Stimulated activated CD4-positive, alpha-beta T cell treated with anti-CD3 and anti-CD28 coated beads, TNF-alpha, amount 100 ng/mL, for 4 hours (primary cell): ENCODE data around the gene RCAN1.

Experiments used
- DNase-seq, 3 experiments: peaks; one replicate each; pipeline ENCODE4 v3.0.0-alpha.2; 2020; ENCODE audit warnings: low read depth in 3 of 3

RCAN1 gene

DNA sequence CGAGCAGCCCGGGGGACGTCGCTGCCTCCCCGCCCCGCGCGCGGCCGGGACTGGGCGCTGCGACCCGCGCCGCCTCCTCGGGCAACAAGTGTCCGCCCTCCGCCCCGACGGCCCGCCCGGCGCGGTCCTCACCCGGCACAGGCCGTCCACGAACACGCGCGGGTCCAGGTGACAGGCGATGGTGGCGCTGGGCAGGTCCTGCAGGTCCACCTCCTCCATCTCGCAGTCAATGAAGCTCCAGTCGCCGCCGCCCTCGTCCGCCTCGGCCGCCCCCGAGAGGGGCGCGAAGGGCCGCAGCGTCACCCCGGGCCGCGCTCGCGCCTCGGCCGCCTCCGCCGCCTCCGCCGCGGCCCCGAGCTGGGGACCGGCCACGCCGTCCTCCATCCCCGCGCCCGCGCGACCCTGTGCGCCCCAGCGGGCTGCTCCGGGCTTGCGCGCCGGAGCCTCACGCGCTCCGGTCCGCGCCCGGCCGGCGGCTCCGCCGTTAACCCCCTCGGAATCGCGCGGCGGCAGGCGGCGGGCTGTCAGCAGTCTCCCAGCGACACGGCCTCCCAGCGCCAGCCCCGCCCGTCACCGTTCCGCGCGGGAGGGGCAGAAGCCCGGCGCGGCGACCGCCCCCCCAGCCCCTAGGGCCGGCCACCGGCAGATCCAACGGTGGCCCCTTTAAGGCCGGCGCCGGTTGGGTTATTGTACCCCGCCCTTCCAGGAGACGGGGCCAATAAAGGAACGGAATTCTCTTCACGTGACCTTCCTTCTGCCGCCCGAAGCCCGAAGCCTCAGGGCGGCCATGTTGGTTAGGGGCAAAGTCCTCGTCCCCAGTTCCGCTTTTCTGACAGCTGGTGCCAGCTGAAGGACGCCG lies at the start of gene RCAN1:
TSS of gene RCAN1 (minus strand) at position 486 of the 859 bp plus-strand sequence. CDS start at position 384, 102 bp downstream.
- peak; percentile 70 to 77 (median 71) for DNase-seq

DNA sequence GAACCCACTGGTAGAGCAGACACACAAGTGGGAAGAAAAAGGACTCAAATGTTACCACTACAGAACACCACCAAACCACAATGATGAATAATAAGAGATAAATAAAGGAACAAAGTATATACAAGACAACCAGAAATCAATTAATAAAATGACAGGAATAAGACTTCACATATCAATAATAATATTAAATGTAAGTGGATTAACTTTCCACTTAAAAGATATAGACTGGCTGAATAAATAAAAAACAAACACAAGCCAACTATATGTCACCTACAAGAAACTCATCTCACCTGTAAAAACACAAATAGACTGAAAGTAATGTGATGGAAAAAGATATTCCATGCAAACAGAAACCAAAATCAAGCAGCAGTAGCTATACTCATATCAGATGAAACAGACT lies 46.9 kb upstream of the RCAN1 start:
- DNase-seq: no peak

DNA sequence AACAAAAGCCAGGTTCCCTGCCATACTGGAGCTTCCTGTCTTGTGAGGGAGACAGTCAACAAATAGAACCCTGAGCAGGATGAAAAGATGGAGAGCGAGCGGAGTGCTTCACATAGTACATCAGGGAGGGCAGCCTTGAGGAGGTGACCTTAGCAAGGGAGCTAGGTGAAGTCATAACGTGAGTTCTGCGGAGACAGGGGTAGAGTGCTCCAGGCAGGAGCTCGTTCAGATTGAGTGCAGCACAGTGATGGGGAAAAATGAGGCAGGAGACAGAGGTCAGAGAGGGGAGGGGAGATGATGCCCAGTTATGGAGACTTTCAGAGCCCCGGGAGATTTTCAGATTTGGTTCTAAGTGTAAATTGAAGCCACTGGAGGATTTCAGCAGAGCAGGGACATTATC lies 38.6 kb upstream of the RCAN1 start:
- DNase-seq: no peak

DNA sequence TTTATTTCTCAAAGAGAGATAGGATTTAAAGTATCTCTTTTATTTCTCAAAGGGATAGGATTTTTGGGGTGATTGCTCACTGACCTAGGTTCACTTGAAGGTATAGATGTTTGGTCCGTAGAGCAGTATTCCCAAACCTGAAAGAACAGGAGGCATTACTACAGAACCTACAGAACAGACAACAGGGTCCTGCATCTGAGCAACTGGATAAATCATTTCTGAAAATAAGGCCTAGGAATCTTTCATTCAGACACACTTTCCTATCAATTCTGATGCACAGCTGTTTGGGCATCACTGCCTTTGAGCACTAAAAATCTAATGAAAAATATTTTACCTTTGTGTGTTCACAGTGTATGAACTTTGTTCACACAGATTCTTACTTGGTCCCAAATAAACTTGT lies 36.7 kb upstream of the RCAN1 start:
- no peak for DNase-seq

DNA sequence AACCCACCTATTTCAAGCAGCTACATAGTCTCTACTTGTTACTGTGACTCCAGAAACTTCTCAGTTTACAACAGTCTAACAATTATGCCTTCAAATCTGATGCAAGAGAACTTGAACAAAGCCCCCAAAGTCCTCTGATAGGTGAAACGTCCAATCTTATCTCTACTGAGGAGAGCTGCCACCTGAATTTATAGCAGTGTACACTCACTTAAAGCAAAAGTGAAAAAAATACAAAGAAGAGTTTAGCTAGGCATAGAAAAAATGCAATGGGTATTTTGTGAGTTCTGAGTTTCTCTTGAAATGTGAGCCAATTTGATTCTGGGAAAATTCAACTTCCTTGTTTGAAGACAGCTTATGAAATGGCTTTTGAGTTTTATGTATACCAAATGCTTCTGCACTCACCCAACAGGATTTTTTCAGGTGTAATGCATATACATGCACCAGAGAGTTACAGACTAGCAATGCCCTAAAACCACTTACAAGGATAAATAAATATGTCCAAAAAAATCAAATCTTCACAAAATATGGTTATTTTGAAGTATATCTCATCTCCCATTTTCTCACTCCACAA lies 36.0 kb upstream of the RCAN1 start:
- DNase-seq: no peak

DNA sequence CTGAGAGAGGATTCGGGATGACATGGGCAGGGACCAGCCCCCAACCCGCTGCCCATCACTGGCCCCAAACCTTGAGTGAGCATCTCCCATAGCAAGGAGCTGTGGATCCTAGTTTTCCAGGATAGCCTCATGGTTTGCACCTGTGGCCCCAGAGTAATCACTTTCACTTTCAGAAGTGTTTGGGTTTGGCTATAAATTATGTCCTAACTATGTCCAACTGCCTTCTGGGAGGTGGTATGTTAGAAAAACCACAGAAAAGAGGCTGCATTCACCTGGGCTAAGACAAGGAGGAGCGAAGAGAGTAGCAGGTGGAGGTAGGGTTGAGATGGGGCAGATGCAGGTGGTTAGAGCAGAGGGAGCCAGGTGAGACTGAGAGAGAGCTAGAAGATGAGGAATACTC lies 34.5 kb upstream of the RCAN1 start:
- no peak for DNase-seq

DNA sequence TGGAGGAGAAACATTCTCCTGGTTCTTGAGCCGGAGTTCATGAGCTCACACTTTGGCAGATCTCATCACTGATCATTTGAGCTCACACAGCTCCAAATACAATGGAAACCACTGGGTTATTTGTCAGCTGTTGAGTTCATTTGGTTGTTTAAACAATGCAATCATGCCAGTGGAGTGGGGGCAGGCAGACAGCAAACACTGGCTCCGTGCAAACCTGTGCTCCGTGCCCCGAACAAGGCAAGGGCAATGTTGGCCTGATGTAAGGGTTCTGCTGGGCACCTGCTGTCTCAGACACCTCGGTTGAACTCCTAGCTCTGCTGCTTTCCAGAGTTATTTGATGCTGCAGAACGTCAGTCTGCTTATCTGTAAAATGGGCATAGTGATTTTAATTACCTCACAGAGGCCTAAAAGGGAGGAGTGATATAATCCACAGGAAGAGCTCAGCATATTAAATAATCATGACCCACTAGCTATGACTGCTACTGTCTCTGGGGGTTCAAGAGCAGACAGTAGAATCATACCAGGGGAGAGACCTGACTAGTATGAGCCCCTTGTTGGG lies 33.9 kb upstream of the RCAN1 start:
- DNase-seq: no peak

DNA sequence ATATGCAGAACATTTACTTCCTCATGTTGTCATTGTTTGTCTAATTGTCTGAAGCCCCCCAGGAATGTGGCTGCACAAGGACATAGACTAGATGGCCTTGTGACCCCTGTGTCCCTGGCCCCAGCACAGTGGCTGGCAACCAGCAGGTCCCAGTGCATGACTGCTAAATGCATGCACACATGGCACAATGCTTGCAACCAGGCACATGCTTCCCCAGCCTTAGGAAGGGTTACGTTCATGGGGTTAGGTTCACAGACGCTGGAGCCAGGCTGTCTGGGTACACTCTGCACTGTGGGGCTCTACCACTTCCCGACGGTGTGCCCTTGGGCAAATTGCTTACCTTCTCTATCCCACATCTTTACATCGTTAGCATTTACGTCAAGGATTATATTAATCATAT lies 32.6 kb upstream of the RCAN1 start:
- DNase-seq: no peak

DNA sequence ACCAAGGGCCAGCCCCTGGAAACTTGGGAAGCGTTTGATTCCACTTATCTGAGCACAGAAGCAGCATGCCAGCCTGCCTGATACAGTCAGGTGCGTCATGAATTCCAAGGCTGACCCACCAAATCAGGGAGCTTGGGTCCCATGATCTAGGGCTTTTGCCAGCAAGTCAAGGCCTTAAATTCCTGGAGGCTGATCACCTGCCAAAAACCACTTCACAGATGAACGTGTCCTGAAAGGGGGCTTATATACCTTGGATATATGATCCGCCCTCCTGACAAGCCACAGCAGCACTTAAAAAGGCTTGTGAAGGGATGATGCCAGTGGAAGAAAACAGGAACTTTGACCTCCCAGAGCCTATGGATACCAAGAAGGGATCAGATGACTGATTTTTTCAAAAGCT lies 29.9 kb upstream of the RCAN1 start:
- DNase-seq: no peak

DNA sequence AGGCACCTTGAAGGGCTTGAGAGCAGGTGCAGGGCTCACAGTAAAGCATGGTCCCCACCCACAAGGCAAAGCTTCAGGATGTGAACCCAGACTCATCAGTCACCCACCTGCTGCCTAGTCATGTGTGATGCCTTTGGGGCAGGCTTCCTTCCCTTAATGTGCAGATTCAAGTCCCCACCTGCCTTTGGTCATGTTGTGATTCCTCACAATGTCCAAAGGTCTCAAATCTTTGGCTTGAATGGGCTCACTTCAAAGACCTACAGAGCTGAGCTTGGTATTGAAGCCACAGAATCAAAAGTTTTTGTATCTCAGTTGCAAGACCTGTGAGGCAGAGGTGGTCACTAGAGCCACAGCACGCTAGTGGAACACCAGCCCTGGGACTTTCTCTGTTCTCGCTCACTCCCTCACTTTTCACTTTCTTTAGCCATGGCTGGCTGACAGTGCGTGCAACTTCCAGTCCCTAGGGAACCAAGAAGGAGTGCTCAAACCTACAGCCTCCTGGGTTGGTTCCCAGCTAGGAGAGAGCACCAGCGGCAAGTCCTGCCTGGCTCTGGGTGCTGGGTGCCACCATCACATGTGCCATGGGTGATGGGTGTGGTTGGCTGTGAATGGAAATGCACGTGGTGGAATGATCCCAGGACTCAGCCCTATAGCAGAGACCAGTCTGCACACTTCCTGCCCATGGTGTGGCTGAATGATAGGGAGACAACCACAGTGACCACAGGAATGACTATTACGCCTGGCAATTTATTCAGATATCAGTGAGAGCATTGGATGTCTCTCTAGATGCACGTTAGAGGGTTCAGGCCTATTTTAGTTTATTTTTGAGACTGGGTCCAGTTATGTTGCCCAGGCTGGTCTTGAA lies 27.5 kb upstream of the RCAN1 start:
- no peak for DNase-seq

DNA sequence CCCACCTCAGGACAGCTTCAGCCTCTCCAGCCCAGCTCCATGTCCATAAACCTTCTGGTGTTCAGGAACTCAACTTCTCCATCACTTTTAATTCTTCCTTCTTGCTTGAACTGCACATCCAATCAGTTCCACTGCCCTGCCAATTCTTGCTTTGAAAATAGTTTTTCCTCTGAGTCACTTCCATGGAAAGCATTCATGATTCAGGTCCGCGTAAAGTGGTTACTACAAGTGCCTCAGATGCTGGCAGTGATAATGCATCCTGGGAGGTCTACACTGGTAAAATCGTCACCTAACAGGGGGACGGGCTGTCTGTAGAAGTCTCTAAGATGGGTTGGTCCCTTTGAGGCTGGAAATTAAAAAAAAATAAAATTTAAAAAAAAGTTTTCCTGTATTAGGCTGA lies 25.9 kb upstream of the RCAN1 start:
- no peak for DNase-seq

DNA sequence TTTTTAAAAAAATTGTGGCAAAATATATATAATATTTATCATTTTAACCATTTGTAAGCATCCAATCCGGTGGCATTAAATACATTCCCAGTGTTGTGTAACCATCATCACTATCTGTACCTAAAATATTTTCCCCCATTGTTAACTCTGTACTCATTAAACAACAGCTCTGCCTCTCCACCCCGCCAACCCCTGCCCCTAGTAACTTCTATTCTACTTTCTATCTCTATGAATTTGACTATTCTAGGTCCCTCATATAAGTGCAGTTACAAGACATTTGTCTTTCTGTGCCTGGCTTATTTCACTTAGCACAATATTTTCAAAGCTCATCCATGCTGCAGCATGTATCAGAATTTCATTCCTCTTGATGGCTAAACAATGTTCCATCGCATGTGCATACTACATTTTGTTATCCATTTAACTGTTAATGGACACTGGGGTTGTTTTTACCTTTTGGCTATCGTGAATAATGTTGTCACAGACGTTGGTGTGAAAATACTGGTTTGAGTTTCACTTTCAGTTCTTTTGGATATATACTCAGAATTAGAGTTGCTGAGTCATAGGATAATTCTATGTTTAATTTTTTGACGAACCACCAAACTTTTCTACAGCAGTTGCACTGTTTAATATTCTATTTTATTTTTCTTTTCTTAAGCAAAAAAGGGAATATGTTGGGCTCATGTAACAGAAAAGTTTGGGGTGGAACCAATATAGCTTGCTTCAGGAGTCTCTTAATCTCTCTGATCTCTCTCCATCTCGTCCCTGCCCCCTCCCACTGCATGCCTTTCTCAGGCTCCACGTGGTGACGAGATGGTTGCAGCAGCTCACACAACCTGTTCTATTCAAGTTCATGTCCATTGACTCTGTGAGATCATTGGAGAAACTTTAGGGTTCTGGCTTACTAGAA lies 25.2 kb upstream of the RCAN1 start:
- DNase-seq: no peak

DNA sequence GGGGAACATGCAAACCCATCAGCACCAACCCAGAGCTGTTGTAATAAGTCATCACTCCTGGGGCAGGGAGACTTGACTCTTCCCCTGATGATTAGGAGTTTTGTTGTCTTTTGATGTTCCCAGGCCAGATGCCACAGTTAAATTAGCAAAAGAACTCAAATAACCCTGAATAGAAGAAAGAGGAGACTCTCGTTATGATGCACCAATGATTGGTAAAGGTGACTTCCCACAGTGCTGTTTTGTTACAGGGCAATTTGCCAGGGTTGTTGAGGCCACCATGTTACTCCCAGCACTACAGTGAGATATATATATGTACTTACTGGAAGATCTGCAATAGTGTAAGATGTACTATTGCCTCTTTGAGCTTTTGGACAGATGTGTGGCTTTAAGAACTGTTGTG lies 24.3 kb upstream of the RCAN1 start:
- DNase-seq: no peak

DNA sequence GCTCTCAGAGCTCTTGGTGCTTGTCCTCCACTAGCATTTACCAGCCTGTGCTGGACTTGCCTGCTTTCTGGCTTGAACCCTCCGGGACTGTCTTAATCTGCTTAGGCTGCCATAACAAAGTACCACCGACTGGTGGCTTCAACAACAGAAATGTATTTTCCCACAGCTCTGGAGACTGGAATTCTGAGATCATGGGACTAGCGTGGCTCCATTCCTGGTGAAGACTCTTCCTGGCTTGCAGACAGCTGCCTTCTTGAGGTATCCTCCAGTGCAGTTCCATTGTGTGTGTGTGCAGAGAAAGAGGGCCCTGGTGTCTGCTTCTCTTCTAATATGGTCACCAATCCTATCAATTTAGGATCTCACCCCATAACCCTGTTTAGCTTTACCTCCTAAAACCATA lies 22.0 kb upstream of the RCAN1 start:
- no peak for DNase-seq

DNA sequence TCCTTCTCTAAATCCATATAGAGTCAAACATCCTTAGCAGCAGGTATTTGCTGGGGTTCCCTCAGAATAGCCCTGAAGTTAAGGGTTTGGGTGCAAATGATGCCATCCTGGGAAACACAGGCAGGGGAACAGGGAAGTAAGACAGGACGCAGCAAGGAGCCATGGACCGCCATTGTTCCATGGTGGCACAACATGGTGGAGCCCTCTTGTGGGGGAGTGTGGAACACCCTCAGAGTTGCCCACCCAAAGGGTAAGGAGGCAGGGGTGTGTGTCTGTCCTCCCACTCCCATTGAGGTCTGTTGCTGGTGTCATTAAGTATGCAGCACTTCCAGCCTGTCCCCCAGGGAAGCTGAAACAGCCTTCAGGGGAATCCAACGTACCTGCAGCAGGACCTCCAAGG lies 20.4 kb upstream of the RCAN1 start:
- DNase-seq: no peak

DNA sequence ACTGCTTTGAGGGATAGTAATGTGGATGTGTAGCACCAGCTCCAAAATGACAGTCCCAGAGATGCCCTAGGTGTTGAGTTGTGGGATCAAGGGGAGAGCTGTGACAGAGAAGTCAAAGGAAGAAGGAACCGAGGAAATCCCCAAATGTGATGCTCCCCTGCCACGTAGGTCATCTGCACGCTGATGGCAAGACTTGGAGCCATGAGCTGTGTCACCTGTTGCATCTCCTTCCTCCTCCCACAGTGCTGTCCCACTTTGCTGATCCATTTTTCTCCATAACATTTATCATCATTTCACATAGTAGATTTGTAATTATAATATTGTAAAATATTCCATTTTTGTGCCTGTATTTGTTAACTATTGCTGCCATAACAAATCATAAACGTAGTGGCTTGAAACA lies 17.6 kb upstream of the RCAN1 start:
- no peak for DNase-seq

DNA sequence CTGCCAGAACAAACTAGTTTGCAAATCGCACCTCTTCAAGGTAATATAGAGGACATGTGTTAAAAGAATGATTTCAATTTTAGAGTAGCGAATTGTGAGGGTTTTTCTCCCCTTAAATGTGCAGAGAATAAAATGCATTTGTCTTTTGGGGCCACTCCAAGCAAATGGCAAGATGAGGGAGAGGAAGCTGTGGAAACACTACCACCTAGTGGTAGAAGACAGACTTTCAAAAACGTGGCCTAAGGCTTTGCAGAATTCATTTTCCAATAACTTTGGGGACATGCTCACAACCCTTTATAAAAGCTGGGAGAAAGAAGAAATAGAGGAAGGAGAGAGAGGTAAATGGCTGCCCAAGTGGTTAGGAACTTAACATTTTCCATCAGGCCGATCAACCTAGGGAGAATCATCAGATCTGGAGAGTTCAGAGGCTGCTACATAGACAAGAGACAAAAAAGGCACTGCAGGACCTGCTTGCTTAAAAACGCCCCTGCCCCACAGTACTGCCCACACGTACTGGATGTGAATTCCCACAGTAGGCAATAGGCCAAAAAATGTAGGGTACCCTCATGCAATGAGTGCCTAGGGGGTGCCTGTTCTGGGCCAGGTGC lies 15.7 kb upstream of the RCAN1 start:
- DNase-seq: peak in 1 of 3 experiments; percentile 23

DNA sequence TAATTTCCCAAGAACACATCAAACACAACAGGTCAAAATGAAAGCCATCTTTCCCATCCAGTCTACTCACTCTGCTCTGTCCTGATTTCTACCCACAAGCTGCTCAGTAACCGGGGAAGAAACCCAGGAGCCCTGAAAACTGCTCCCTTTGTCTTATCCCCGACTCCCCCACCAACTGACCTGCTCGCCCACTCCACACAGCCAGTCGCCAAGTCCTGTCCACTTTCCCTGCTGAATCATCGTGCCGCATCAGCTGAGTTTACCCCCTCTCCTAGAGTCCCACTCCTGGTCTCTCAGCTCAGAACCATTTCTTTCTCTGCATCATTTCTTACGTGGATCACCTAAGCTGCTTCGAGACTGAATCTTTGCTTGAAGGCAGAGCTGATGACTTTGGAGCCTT lies 11.2 kb upstream of the RCAN1 start:
- no peak for DNase-seq

DNA sequence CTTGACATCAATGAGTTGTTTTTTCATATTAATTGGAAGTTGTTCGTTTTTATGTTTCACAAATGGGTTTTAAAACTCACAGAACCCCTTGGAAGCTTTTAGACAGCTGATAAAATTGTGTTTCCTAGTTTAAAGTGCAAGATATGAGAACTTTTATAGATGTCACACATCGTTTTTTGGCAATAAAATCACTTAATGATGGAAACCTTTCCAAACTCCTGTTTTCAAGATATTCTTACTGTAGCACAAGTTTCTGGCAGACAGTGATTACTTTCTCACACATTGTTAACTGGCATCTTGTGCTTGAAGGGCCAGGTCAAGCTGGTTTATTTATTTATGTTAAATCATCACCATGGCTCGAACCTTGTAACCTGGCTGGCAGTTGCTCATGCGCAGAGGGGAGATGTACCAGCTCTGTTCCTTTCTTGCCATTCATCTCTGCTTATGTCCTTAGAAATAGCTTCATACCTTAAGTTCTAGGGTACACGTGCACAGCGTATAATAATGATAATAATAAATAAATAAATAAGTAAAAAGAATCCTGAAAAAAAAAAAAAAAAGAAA lies 10.2 kb upstream of the RCAN1 start:
- DNase-seq: no peak

DNA sequence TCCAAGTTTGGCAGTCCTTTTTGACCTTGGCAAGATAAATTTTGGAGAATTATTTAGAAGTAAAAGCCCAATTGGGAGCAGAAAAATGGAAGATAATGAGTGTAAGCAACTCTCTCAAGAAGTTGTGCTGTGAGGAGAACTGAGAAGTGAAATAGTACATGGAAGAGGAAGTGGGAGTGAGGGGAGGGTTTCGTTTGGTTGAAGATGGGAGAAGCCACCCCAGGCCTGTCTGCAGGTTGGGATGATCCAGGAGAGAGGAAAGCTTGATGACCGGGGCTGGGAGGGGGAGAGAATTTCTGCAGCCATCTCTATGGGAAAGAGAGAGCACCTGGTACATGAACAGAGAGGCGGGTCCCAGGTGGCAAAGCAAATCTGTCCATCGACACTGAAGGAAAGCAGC lies 8.6 kb upstream of the RCAN1 start:
- no peak for DNase-seq
